B cell (primary cell): Measurements from ENCODE around the gene RBM34. TPM values are rescaled to one million over a fixed set of nuclear protein-coding genes. Genes with fewer than 3 reads are reported as not detected.

Source experiments
- ATAC-seq: fragments of 200-7000 bp; cut with Tn5 transposase; one replicate; pipeline ENCODE4 v1.10.0; 2021; ENCODE audit warnings: low read depth, mild to moderate bottlenecking, moderate number of reproducible peaks, moderate library complexity
- CTCF ChIA-PET: fragments of 350-600 bp; sonication (Branson Sonifier 250); formaldehyde crosslinking; loops from one replicate; lab custom pipeline; 2021; ENCODE audit warnings: antibody characterized with exemption, inconsistent platforms; lab: Charles Lee
- POLR2A ChIA-PET: fragments of 350-600 bp; sonication (Branson Sonifier 250); formaldehyde crosslinking; loops from one replicate; lab custom pipeline; 2021; ENCODE audit warnings: antibody characterized with exemption; lab: Charles Lee
- DNase-seq: peaks from one replicate; pipeline ENCODE4 v3.0.0; 2013
- H2AFZ ChIP-seq: 2 replicates; pipeline ENCODE4 v1.6.1; 2012; ENCODE audit warnings: mild to moderate bottlenecking, low read depth, low read length; ENCODE audit not compliant: insufficient read depth, poor library complexity, severe bottlenecking
- H3K27ac ChIP-seq, 2 donors: 1 replicate in 1 of 2; 2 replicates in 1 of 2; pipeline ENCODE4 v1.5.1; 2012 to 2013; ENCODE audit warnings: low read length in 2 of 2, mild to moderate bottlenecking in 2 of 2, moderate library complexity in 1 of 2
- H3K27me3 ChIP-seq, 4 experiments: fragments of 200-600 bp in 1 of 4; sonication (generic) in 1 of 4; replicated peaks in 1 of 4; 1 replicate in 2 of 4; 2 replicates in 2 of 4; pipeline versions ENCODE4 v1.6.1 to v1.7.0; 2013 to 2016; ENCODE audit warnings: low read length in 3 of 4, mild to moderate bottlenecking in 2 of 4, mixed read lengths in 1 of 4, moderate library complexity in 1 of 4; ENCODE audit not compliant: insufficient read depth in 4 of 4, control insufficient read depth in 3 of 4; ENCODE audit errors: control extremely low read depth in 1 of 4
- H3K36me3 ChIP-seq, 2 experiments: replicated peaks in 1 of 2; 1 replicate in 1 of 2; 2 replicates in 1 of 2; pipeline versions ENCODE4 v1.6.1 to v1.7.1; 2013; ENCODE audit warnings: low read length in 1 of 2; ENCODE audit not compliant: insufficient read depth in 2 of 2, control insufficient read depth in 1 of 2; ENCODE audit errors: control extremely low read depth in 1 of 2, extremely low read depth in 1 of 2
- H3K4me1 ChIP-seq, 2 donors: fragments of 200-600 bp in 1 of 2; sonication (generic) in 1 of 2; 1 replicate in 1 of 2; 2 replicates in 1 of 2; pipeline versions ENCODE4 v1.5.1 to v1.6.1; 2013 to 2017; ENCODE audit warnings: low read length in 2 of 2; ENCODE audit not compliant: control insufficient read depth in 2 of 2, insufficient read depth in 2 of 2
- H3K4me2 ChIP-seq: replicated peaks from 2 replicates; pipeline ENCODE3; 2012; ENCODE audit warnings: mild to moderate bottlenecking, low read depth, low read length; ENCODE audit not compliant: poor library complexity, severe bottlenecking
- H3K4me3 ChIP-seq, 5 experiments: fragments of 200-600 bp in 1 of 5; sonication (generic) in 1 of 5; 1 replicate in 3 of 5; 2 replicates in 2 of 5; pipeline versions ENCODE4 v1.5.1 to v1.7.0; 2011 to 2016; ENCODE audit warnings: low read length in 4 of 5, mild to moderate bottlenecking in 4 of 5, low read depth in 2 of 5, control low read depth in 1 of 5, moderate library complexity in 1 of 5; ENCODE audit not compliant: insufficient read depth in 1 of 5; ENCODE audit errors: control extremely low read depth in 1 of 5, extremely low read depth in 1 of 5
- H3K79me2 ChIP-seq: fragments of 200-600 bp; sonication (generic); one replicate; pipeline ENCODE4 v1.6.0; 2016; ENCODE audit warnings: low read length; ENCODE audit not compliant: control insufficient read depth, insufficient read depth
- H3K9ac ChIP-seq: fragments of 200-600 bp; sonication (generic); 2 replicates; pipeline ENCODE4 v1.6.1; 2017; ENCODE audit warnings: mild to moderate bottlenecking, low read length, moderate library complexity
- H3K9me3 ChIP-seq, 3 donors: one replicate each; pipeline versions ENCODE4 v1.6.1 to v1.7.1; 2013; ENCODE audit warnings: low read length in 2 of 3; ENCODE audit not compliant: control insufficient read depth in 2 of 3, insufficient read depth in 1 of 3; ENCODE audit errors: control extremely low read depth in 1 of 3
- H4K20me1 ChIP-seq: 2 replicates; pipeline ENCODE4 v1.6.0; 2012; ENCODE audit warnings: mild to moderate bottlenecking, low read length; ENCODE audit not compliant: insufficient read depth, control insufficient read depth, poor library complexity, severe bottlenecking
- H3K27ac Mint-ChIP-seq: one replicate; pipeline ENCODE4 v1.8.0; 2021; ENCODE audit warnings: mixed read lengths
- H3K27me3 Mint-ChIP-seq: one replicate; pipeline ENCODE4 v1.8.0; 2021; ENCODE audit warnings: mixed read lengths
- H3K4me1 Mint-ChIP-seq: one replicate; pipeline ENCODE4 v1.8.0; 2021; ENCODE audit warnings: mixed read lengths
- H3K4me3 Mint-ChIP-seq: one replicate; pipeline ENCODE4 v1.8.0; 2021; ENCODE audit warnings: mixed read lengths
- H3K9me3 Mint-ChIP-seq: one replicate; pipeline ENCODE4 v1.8.0; 2022; ENCODE audit warnings: mixed read lengths; ENCODE audit not compliant: insufficient read depth
- CTCF ChIP-seq: fragments of 200-600 bp; IDR thresholded peaks from one replicate; pipeline ENCODE4 v1.8.0; 2022; ENCODE audit warnings: antibody characterized with exemption, mild to moderate bottlenecking
- EZH2 ChIP-seq: IDR thresholded peaks from 2 replicates; pipeline ENCODE4 v1.6.1; 2012; ENCODE audit warnings: borderline replicate concordance, low read depth, mild to moderate bottlenecking, moderate library complexity, low read length; ENCODE audit not compliant: insufficient read depth, poor library complexity, severe bottlenecking
- WGBS: methylation state at CpG from one replicate; pipeline ENCODE4 v1.1.5; 2013; ENCODE audit warnings: missing lambda C conversion rate; ENCODE audit not compliant: insufficient coverage; 5-methylcytosine and 5-hydroxymethylcytosine counted together
- intact Hi-C: fragments of 100-400 bp; cut with micrococcal nuclease; formaldehyde crosslinking; loops from one replicate; pipeline ENCODE4 v1.10.0; 2022
- polyA plus RNA-seq: library from polyadenylated mRNA; depleted of rRNA; stranded (reverse); fragments of >200 nt; gene quantifications from 2 replicates; pipeline ENCODE4 v1.2.3, GENCODE V29; 2012
- total RNA-seq, 2 donors: library from RNA; stranded (reverse); fragments of 120-200 nt in 1 of 2; gene quantifications; 1 replicate in 1 of 2; 2 replicates in 1 of 2; pipeline versions ENCODE4 v1.2.3 to v1.2.4, GENCODE V29; 2013 to 2022

The RBM34 gene
- total and polyA plus RNA-seq, 2 donors (not counting 1 experiment from before 2014, with no cell fraction given): 24.4 to 131 TPM

- Histone ChIP-seq H3K4me2 (no peak overlapping the region), H3K27ac (no peak overlapping the region), H3K4me3 (no peak overlapping the region), H3K79me2 (peaks cover 43% of the 10 kb centered on the region), H3K9me3 (no peaks in the 10 kb centered on the region), H2AFZ (no peak overlapping the region), H3K27me3 (no peaks in the 10 kb centered on the region), H4K20me1 (peaks cover 31% of the 10 kb centered on the region), H3K4me1 (peaks cover 0 to 5% of the 10 kb centered on the region in 2 donors), H3K9ac (no peak overlapping the region), H3K36me3 (peaks cover 9 to 63% of the 10 kb centered on the region in 2 experiments)
- Mint-ChIP-seq H3K4me3 (no peak overlapping the region), H3K9me3 (no peaks in the 10 kb centered on the region), H3K27ac (no peak overlapping the region), H3K4me1 (peaks cover 4% of the 10 kb centered on the region), H3K27me3 (no peaks in the 10 kb centered on the region)
- CTCF ChIA-PET: interaction anchor here (1.0 kb wide), 1 partner anchor 38 kb away, joined by 5 read pairs; no protein-coding TSS in a partner anchor
- POLR2A ChIA-PET: no interaction called here
- no peak for DNase-seq
- ATAC-seq: no peak
- TF ChIP-seq EZH2 (no peak), CTCF (no peak)
- 100% methylated on average over 3 of the region's 4 CpGs for WGBS
- intact Hi-C loops: no loop called here
These were observed 18.1 kb downstream of the RBM34 start for GRCh38 chr1:235142991-235143390.

- H3K4me2 ChIP-seq: no peak overlapping the region
- DNase-seq (no peak), ATAC-seq (no peak)
- peaks cover 25% of the 10 kb centered on the region for H3K79me2 ChIP-seq
- Mint-ChIP-seq H3K9me3 (no peaks in the 10 kb centered on the region), H3K27ac (no peak overlapping the region), H3K4me3 (no peak overlapping the region), H3K4me1 (peaks cover 2% of the 10 kb centered on the region), H3K27me3 (no peaks in the 10 kb centered on the region)
- H3K36me3 ChIP-seq: peaks cover 19 to 71% of the 10 kb centered on the region in 2 experiments
- no peaks in the 10 kb centered on the region for H3K4me1 ChIP-seq
- no peak overlapping the region for H2AFZ ChIP-seq
- POLR2A ChIA-PET: interaction anchor here (1.5 kb wide), 1 partner anchor 21 kb away, joined by 3 read pairs; the partner anchor contains the start of gene RBM34
- peaks cover 24% of the 10 kb centered on the region for H4K20me1 ChIP-seq
- 100% methylated on average over 4 of the region's 5 CpGs for WGBS
- CTCF ChIA-PET: no interaction called here
- no peaks in the 10 kb centered on the region for H3K27me3 ChIP-seq
- intact Hi-C loops: no loop called here
- TF ChIP-seq CTCF (no peak), EZH2 (no peak)
- H3K9me3 ChIP-seq: no peaks in the 10 kb centered on the region
- no peak overlapping the region for H3K27ac ChIP-seq
- no peak overlapping the region for H3K4me3 ChIP-seq
- H3K9ac ChIP-seq: no peak overlapping the region
These were observed 21.7 kb downstream of the RBM34 start for GRCh38 chr1:235139315-235139714.
